ENCODE measurements around the gene POLN.
A peak's percentile ranks its signal among the peaks of the same experiment; 100 is the strongest.
"Not testable (repeated sequence)": the region's sequence is repeated elsewhere in the genome, so short reads cannot be mapped to it uniquely, and the experiment has no call there.

POLN gene

GRCh38 chr4:2250357-2251072, 8.6 kb upstream of the POLN start:
- peak; percentile 1 for DNase-seq

- DNase-seq = peak; percentile 1
These were observed 7.8 kb upstream of the POLN start for GRCh38 chr4:2249526-2250356.

- no peak for DNase-seq
These were observed 6.9 kb upstream of the POLN start for GRCh38 chr4:2248821-2249261.

GRCh38 chr4:2248044-2248780, 6.3 kb upstream of the POLN start:
- peak; percentile 1 for DNase-seq

GRCh38 chr4:2247128-2248043, 5.5 kb upstream of the POLN start:
- DNase-seq = peak; percentile 1

- DNase-seq = peak; percentile 1
These were observed 4.6 kb upstream of the POLN start for GRCh38 chr4:2246384-2247127.

GRCh38 chr4:2245787-2246275, 3.9 kb upstream of the POLN start:
- DNase-seq = peak; percentile 1

GRCh38 chr4:2245057-2245786, 3.3 kb upstream of the POLN start:
- peak; percentile 2 for DNase-seq

GRCh38 chr4:2243681-2244380, 1.9 kb upstream of the POLN start:
- DNase-seq = peak; percentile 11

- DNase-seq = no peak
These were observed 918 bp downstream of the POLN start for GRCh38 chr4:2241003-2241402.

- DNase-seq = no peak
These were observed 4.8 kb downstream of the POLN start for GRCh38 chr4:2236944-2237666.

- DNase-seq = no peak
These were observed 10.8 kb downstream of the POLN start for GRCh38 chr4:2231082-2231481.

- no peak for DNase-seq
These were observed 15.7 kb downstream of the POLN start for GRCh38 chr4:2226261-2226660.

- no peak for DNase-seq
These were observed 19.1 kb downstream of the POLN start for GRCh38 chr4:2222838-2223237.

- DNase-seq = not testable (repeated sequence)
These were observed 20.5 kb downstream of the POLN start for GRCh38 chr4:2221378-2221777.

- DNase-seq = peak; percentile 84
These were observed 21.8 kb downstream of the POLN start for GRCh38 chr4:2220016-2220630.

GRCh38 chr4:2219233-2219760, 22.6 kb downstream of the POLN start:
- DNase-seq = no peak

GRCh38 chr4:2218436-2218835, 23.5 kb downstream of the POLN start:
- no peak for DNase-seq

- DNase-seq = no peak
These were observed 24.2 kb downstream of the POLN start for GRCh38 chr4:2217726-2218125.
